Transverse colon (tissue), 4 donors: ENCODE data around the gene RUSC2. TPM values are rescaled to one million over a fixed set of nuclear protein-coding genes. Genes with fewer than 3 reads are reported as not detected.
A peak's percentile ranks its signal among the peaks of the same experiment; 100 is the strongest.

Source experiments
- DNase-seq: peaks from one replicate; pipeline ENCODE4 v3.0.0-alpha.2; 2019
- H3K27ac ChIP-seq, 4 donors: fragments of 200-600 bp; sonication (generic); 2 replicates each; pipeline ENCODE4 v1.5.1; 2016 to 2018; ENCODE audit warnings: inconsistent platforms in 4 of 4
- H3K27me3 ChIP-seq: fragments of 200-600 bp; sonication (generic); 2 replicates; pipeline ENCODE4 v1.5.1; 2017; ENCODE audit warnings: inconsistent platforms
- H3K36me3 ChIP-seq, 4 donors: fragments of 200-600 bp; sonication (generic); 2 replicates each; pipeline ENCODE4 v1.5.1; 2017 to 2019; ENCODE audit warnings: inconsistent platforms in 4 of 4
- H3K4me1 ChIP-seq, 4 donors: fragments of 200-600 bp; sonication (generic); 2 replicates each; pipeline ENCODE4 v1.5.1; 2017 to 2020; ENCODE audit warnings: inconsistent platforms in 4 of 4
- H3K4me3 ChIP-seq, 4 donors: fragments of 200-600 bp; sonication (generic); 1 replicate in 1 of 4; 2 replicates in 3 of 4; pipeline versions ENCODE4 v1.5.1 to v1.6.1; 2017 to 2019; ENCODE audit warnings: inconsistent platforms in 4 of 4
- H3K9me3 ChIP-seq, 2 donors: fragments of 200-600 bp; sonication (generic); 2 replicates each; pipeline ENCODE4 v1.5.1; 2017 to 2019; ENCODE audit warnings: inconsistent platforms in 2 of 2
- EP300 ChIP-seq: sonication (generic); formaldehyde crosslinking; IDR thresholded peaks from one replicate; pipeline ENCODE4 v1.6.1; 2017; ENCODE audit warnings: antibody characterized with exemption, low read depth
- POLR2A ChIP-seq: fragments of 450-650 bp; IDR thresholded peaks from one replicate; pipeline ENCODE4 v1.6.1; 2016; ENCODE audit warnings: antibody characterized with exemption, mild to moderate bottlenecking, moderate library complexity
- POLR2AphosphoS5 ChIP-seq, 3 donors: sonication (generic); formaldehyde crosslinking; IDR thresholded peaks; one replicate each; pipeline ENCODE4 v1.6.1; 2016; ENCODE audit warnings: antibody characterized with exemption in 3 of 3
- WGBS, 2 donors: methylation state at CpG; one replicate each; pipeline ENCODE4 v1.1.5; 2018; ENCODE audit warnings: low coverage in 1 of 2; 5-methylcytosine and 5-hydroxymethylcytosine counted together
- in situ Hi-C, 4 donors: fragments of 200-750 bp; cut with MboI; loops; one replicate each; pipeline versions ENCODE4 v1.15.0 to v1.15.1; 2017; ENCODE audit warnings: low sequenced_read_pairs in 3 of 4, low pct_ligation_motif_present in 1 of 4, low pct_unique_long_range_greater_than_20kb in 1 of 4
- intact Hi-C: fragments of 100-400 bp; cut with DNase I; formaldehyde crosslinking; loops from one replicate; pipeline ENCODE4 v1.15.1; 2023; ENCODE audit warnings: low total_unique reads
- total RNA-seq, 4 donors: library from RNA; depleted of rRNA; stranded (reverse); fragments of >200 nt; gene quantifications; one replicate each; pipeline ENCODE4 v1.1.0, GENCODE V29; 2016
- TF ChIP-seq, protein P1 (sequence below), 5 experiments: fragments of 200-600 bp in 3 of 5; fragments of 450-650 bp in 2 of 5; sonication (generic) in 3 of 5; IDR thresholded peaks; 1 replicate in 2 of 5; 2 replicates in 3 of 5; pipeline ENCODE4 v1.5.1; 2016 to 2017; ENCODE audit warnings: antibody characterized with exemption in 5 of 5, inconsistent platforms in 3 of 5, mild to moderate bottlenecking in 2 of 5, moderate library complexity in 1 of 5

The RUSC2 gene
- total RNA-seq, 4 donors from 2014 or later = 7.0 to 16.8 (median 12.1) TPM

DNA sequence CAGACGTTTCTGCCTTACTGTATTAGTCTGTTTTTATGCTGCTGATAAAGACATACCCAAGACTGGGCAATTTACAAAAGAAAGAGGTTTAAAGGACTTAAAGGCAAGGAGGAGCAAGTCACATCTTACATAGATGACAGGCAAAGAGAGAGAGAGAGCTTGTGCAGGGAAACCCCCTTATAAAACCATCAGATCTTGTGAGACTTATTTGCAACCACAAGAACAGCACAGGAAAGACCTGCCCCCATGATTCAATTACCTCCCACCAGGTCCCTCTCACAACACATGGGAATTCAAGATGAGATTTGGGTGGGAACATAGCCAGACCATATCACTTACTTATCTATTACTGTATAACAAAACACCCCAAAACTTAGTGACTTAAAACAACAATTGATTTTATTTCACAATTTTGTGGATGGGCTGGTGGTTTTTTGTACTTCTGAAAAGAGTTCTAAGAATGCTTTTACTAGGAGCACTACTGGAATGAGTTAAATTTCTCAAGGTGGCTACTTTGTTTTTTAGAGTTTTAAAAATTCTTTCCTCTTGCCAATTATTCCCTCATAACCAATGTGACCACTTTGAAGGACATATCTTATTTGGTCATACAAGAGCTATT, 10.3 kb downstream of the RUSC2 start:
- Histone ChIP-seq H3K9me3 (no peaks in the 10 kb centered on the region), H3K4me1 (peaks cover 0 to 12% (median 6%) of the 10 kb centered on the region in 4 donors), H3K27me3 (no peaks in the 10 kb centered on the region), H3K4me3 (no peak overlapping the region), H3K36me3 (no peaks in the 10 kb centered on the region), H3K27ac (peak overlapping the region in 3 of 4 donors; percentile 16 to 40 (median 18))
- no peak for TF ChIP-seq POLR2A
- TF ChIP-seq, protein P1, sequence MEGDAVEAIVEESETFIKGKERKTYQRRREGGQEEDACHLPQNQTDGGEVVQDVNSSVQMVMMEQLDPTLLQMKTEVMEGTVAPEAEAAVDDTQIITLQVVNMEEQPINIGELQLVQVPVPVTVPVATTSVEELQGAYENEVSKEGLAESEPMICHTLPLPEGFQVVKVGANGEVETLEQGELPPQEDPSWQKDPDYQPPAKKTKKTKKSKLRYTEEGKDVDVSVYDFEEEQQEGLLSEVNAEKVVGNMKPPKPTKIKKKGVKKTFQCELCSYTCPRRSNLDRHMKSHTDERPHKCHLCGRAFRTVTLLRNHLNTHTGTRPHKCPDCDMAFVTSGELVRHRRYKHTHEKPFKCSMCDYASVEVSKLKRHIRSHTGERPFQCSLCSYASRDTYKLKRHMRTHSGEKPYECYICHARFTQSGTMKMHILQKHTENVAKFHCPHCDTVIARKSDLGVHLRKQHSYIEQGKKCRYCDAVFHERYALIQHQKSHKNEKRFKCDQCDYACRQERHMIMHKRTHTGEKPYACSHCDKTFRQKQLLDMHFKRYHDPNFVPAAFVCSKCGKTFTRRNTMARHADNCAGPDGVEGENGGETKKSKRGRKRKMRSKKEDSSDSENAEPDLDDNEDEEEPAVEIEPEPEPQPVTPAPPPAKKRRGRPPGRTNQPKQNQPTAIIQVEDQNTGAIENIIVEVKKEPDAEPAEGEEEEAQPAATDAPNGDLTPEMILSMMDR (IDR thresholded peaks at IDR 0.05) = no peak
- no peak for TF ChIP-seq EP300
- TF ChIP-seq POLR2AphosphoS5 (IDR thresholded peaks at IDR 0.05) = no peak
- WGBS, 2 donors = 45 to 57% methylated on average over 1 of the region's 1 CpG
- no peak for DNase-seq
- intact Hi-C loops = no loop called here
- in situ Hi-C loops = no loop called here

DNA sequence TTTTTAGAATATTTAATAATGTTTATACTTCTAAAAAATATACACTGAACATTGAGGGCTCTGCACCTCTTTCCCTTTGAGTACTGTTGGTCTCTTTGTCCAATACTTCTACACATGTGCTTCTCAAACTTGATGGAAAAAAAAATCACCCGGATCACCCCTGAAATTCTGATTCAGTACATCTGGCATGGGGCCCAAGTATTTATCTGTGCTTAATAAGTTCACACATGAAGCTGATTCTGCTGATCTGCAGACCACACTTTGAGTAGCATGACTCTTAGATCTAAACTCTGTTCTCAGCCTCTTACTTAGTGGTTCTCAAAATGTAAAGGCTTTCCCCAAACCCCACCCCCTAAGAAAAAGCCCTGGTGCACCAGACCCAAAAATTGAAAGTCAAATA, 12.0 kb downstream of the RUSC2 start:
- 71% methylated on average over 1 of the region's 1 CpG for WGBS, 2 donors

DNA sequence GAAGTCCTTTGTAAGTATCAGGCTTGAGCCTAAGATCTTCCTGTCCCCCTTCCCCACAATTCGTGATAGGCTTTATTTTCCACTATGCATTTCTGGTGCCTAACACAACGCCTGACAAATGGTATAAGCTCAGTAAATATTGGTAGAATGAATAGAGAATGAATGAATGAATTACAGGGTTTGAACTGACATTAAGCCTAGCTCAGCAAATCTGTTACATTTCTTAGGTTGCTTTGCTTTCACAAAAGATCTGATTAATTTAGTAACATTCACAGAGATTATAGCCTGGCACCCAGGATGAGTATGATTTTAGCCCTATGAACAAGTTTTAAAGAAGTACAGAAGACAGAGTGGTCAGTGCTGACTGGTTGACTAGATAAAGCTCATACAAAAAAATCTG, 16.4 kb downstream of the RUSC2 start:
- TF ChIP-seq EP300 = no peak
- TF ChIP-seq, protein P1 (IDR thresholded peaks at IDR 0.05) = no peak
- no peak for TF ChIP-seq POLR2A
- TF ChIP-seq POLR2AphosphoS5 (IDR thresholded peaks at IDR 0.05) = no peak
- intact Hi-C loops (no loop called here), in situ Hi-C loops (no loop called here)
- Histone ChIP-seq H3K9me3 (no peaks in the 10 kb centered on the region), H3K27ac (no peak overlapping the region), H3K4me1 (peaks cover 8 to 16% (median 11%) of the 10 kb centered on the region in 4 donors), H3K4me3 (no peak overlapping the region), H3K27me3 (no peaks in the 10 kb centered on the region), H3K36me3 (no peaks in the 10 kb centered on the region)
- DNase-seq = no peak
- 83 to 93% methylated on average over 2 of the region's 2 CpGs for WGBS, 2 donors

More for the DNA sequence above, 12.0 kb downstream of the RUSC2 start:
- Histone ChIP-seq H3K36me3 (no peaks in the 10 kb centered on the region), H3K27me3 (no peaks in the 10 kb centered on the region), H3K9me3 (no peaks in the 10 kb centered on the region), H3K4me1 (peaks cover 0 to 12% (median 6%) of the 10 kb centered on the region in 4 donors), H3K4me3 (no peak overlapping the region), H3K27ac (no peak overlapping the region)
- DNase-seq = no peak
- TF ChIP-seq POLR2A (no peak), EP300 (no peak), POLR2AphosphoS5 (IDR thresholded peaks at IDR 0.05) (no peak)
- TF ChIP-seq, protein P1 (IDR thresholded peaks at IDR 0.05) = no peak
- intact Hi-C loops (no loop called here), in situ Hi-C loops (no loop called here)

DNA sequence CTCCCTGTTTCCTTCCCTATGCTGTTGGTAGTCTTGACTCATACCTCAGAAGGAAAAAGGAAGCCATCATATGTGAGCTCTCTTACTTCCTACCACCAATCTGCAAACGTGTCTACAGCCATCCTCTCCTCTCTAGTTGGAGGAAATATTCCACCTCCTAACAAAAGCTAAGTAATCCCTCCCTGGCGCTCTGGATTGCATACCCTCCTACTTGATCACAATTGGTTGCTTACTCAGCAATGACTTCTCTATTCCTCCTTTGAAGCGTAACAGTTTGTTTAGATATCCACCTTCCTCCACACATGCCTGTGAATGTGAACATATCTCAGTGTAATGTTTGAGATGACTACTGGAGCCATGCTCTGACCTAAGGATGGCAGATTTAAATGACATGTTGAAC, 18.2 kb downstream of the RUSC2 start:
- TF ChIP-seq EP300 = no peak
- no peak for TF ChIP-seq POLR2A
- no peak for TF ChIP-seq POLR2AphosphoS5 (IDR thresholded peaks at IDR 0.05)
- TF ChIP-seq, protein P1 (IDR thresholded peaks at IDR 0.05) = no peak
- peak overlapping the region in 1 of 4 donors; percentile 86 for H3K27ac ChIP-seq
- intact Hi-C loops = no loop called here

More for the DNA sequence above, 18.2 kb downstream of the RUSC2 start:
- Histone ChIP-seq H3K4me1 (peaks cover 15 to 29% (median 17%) of the 10 kb centered on the region in 4 donors), H3K27me3 (no peaks in the 10 kb centered on the region), H3K36me3 (no peaks in the 10 kb centered on the region), H3K4me3 (no peak overlapping the region), H3K9me3 (no peaks in the 10 kb centered on the region)
- DNase-seq = no peak
- WGBS, 2 donors = 0 to 76% methylated on average over 1 to 3 of the region's 3 CpGs
- in situ Hi-C loops = no loop called here
